Sigmoid colon (tissue), 7 donors: ENCODE measurements around the gene HES6. TPM values are rescaled to one million over a fixed set of nuclear protein-coding genes. Genes with fewer than 3 reads are reported as not detected.

Experiments used
- DNase-seq: peaks from one replicate; pipeline ENCODE4 v3.0.0-alpha.2; 2019
- H3K27ac ChIP-seq, 4 donors: fragments of 200-600 bp; sonication (generic); one replicate each; pipeline ENCODE4 v1.5.1; 2016 to 2019; ENCODE audit warnings: mild to moderate bottlenecking in 1 of 4
- H3K27me3 ChIP-seq, 3 donors: fragments of 200-600 bp; sonication (generic); one replicate each; pipeline ENCODE4 v1.5.1; 2019; ENCODE audit warnings: mild to moderate bottlenecking in 1 of 3
- H3K36me3 ChIP-seq, 4 donors: fragments of 200-600 bp; sonication (generic); one replicate each; pipeline ENCODE4 v1.5.1; 2016 to 2019
- H3K4me1 ChIP-seq, 4 donors: fragments of 200-600 bp; sonication (generic); one replicate each; pipeline ENCODE4 v1.5.1; 2017 to 2019
- H3K4me3 ChIP-seq, 4 donors: fragments of 200-600 bp; sonication (generic); one replicate each; pipeline ENCODE4 v1.5.1; 2017 to 2019; ENCODE audit warnings: mild to moderate bottlenecking in 2 of 4, moderate library complexity in 1 of 4
- H3K9me3 ChIP-seq, 4 donors: fragments of 200-600 bp in 3 of 4; sonication (generic) in 3 of 4; one replicate each; pipeline versions ENCODE4 v1.5.1 to v1.6.1; 2013 to 2019
- CTCF ChIP-seq, 4 experiments: fragments of 450-650 bp in 3 of 4; fragments of 200-600 bp in 1 of 4; IDR thresholded peaks; one replicate each; pipeline ENCODE4 v1.5.1; 2016 to 2019; ENCODE audit warnings: antibody characterized with exemption in 4 of 4, mild to moderate bottlenecking in 3 of 4, moderate library complexity in 2 of 4
- EP300 ChIP-seq, 4 donors: sonication (generic); formaldehyde crosslinking; IDR thresholded peaks; one replicate each; pipeline ENCODE4 v1.6.1; 2017; ENCODE audit warnings: antibody characterized with exemption in 4 of 4
- POLR2A ChIP-seq, 2 donors: fragments of 450-650 bp; IDR thresholded peaks; one replicate each; pipeline ENCODE4 v1.6.1; 2016; ENCODE audit warnings: antibody characterized with exemption in 2 of 2, mild to moderate bottlenecking in 2 of 2, moderate library complexity in 2 of 2
- POLR2AphosphoS5 ChIP-seq, 4 donors: sonication (generic); formaldehyde crosslinking; IDR thresholded peaks; one replicate each; pipeline ENCODE4 v1.6.1; 2017; ENCODE audit warnings: antibody characterized with exemption in 4 of 4
- WGBS, 2 donors: extraction: QIAGEN DNeasy Blood & Tissue Kit; methylation state at CpG; one replicate each; pipeline ENCODE4 v1.1.7; 2013; 5-methylcytosine and 5-hydroxymethylcytosine counted together
- intact Hi-C: fragments of 100-400 bp; cut with DNase I; formaldehyde crosslinking; loops from one replicate; pipeline ENCODE4 v1.15.1; 2023
- polyA plus RNA-seq, 3 donors: library from polyadenylated mRNA; stranded (reverse); fragments of 200-250 nt; gene quantifications; one replicate each; pipeline ENCODE4 v1.2.3, GENCODE V29; 2013
- total RNA-seq, 4 donors: library from RNA; depleted of rRNA; stranded (reverse); fragments of >200 nt; gene quantifications; one replicate each; pipeline ENCODE4 v1.1.0, GENCODE V29; 2016
- donor health status: healthy with polysubstance abuse.
- donor health status: Bipolar disorder and iron deficiency.
- donor health status: healthy.

HES6 gene
- total and polyA plus RNA-seq, 7 donors, result 13.2 to 59.2 (median 27.3) TPM

DNA sequence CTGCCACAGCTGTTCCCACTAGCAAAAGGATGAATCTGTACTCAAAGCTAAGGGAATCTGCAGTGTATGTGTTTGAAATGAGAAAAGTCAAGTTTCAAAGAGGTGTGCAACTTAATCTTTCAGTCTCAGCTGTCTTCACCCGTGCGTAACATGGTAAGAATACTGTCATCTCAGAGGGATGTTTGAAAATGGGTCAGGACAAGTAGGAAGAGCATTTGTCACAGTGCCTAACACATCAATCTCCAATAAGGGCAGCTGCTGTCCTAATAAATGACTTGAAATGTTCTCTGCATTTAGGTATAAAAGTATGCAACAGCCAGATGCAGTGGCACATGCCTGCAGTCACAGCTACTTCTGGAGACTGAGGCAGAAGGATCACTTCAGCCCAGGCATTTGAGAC, 49.4 kb downstream of the HES6 start:
- no peak for DNase-seq
- H3K4me3 ChIP-seq, result no peak overlapping the region
- no peaks in the 10 kb centered on the region for H3K4me1 ChIP-seq
- WGBS, 2 donors, result 90 to 94% methylated on average over 2 of the region's 2 CpGs
- TF ChIP-seq POLR2AphosphoS5 (IDR thresholded peaks at IDR 0.05) (no peak), POLR2A (IDR thresholded peaks at IDR 0.05) (no peak), EP300 (IDR thresholded peaks at IDR 0.05) (no peak), CTCF (IDR thresholded peaks at IDR 0.05) (no peak)
- no peak overlapping the region for H3K27ac ChIP-seq
- peaks cover 40 to 93% (median 58%) of the 10 kb centered on the region in 4 donors for H3K36me3 ChIP-seq
- intact Hi-C loops, result no loop called here
- H3K27me3 ChIP-seq, result no peaks in the 10 kb centered on the region
- H3K9me3 ChIP-seq, result no peaks in the 10 kb centered on the region

Other genes with a start within 250 kb of the HES6 start
- 10 to 100 TPM; 10.3 to 14.4 (median 11.7) TPM for gene SCLY, start 179.0 kb downstream of the HES6 start, total RNA-seq
- 10 to 100 TPM in 2 of 3 donors, 1 to 10 TPM in 1; 5.4 to 19.5 (median 10.4) TPM for gene SCLY, start 179.0 kb downstream of the HES6 start, polyA plus RNA-seq
- 1 to 10 TPM in 1 of 4 donors, under 1 TPM in 2, not detected in 1; 0.36 to 2.0 (median 0.49) TPM for gene ESPNL, start 139.7 kb downstream of the HES6 start, total RNA-seq
- under 1 TPM in 1 of 3 donors, not detected in 2; 0.67 TPM for gene ESPNL, start 139.7 kb downstream of the HES6 start, polyA plus RNA-seq
- gene KLHL30, start 101.4 kb downstream of the HES6 start, total RNA-seq, result 1 to 10 TPM in 1 of 4 donors, under 1 TPM in 3; 0.49 to 3.6 (median 0.76) TPM
- under 1 TPM in 1 of 3 donors, not detected in 2; 0.19 TPM for gene KLHL30, start 101.4 kb downstream of the HES6 start, polyA plus RNA-seq
- under 1 TPM in 2 of 4 donors, not detected in 2; 0.49 to 0.71 TPM for gene ERFE, start 81.1 kb downstream of the HES6 start, total RNA-seq
- under 1 TPM in 1 of 3 donors, not detected in 2; 0.42 TPM for gene ERFE, start 81.1 kb downstream of the HES6 start, polyA plus RNA-seq
- 10 to 100 TPM; 32.2 to 57.3 (median 45.3) TPM for gene ILKAP, start 36.3 kb downstream of the HES6 start, total RNA-seq
- gene ILKAP, start 36.3 kb downstream of the HES6 start, polyA plus RNA-seq, result 10 to 100 TPM; 26.4 to 40.6 (median 28.0) TPM
- 10 to 100 TPM in 1 of 4 donors, 1 to 10 TPM in 3; 7.7 to 11.8 (median 9.2) TPM for gene PER2, start 48.6 kb upstream of the HES6 start, total RNA-seq
- 1 to 10 TPM; 3.7 to 7.1 (median 4.2) TPM for gene PER2, start 48.6 kb upstream of the HES6 start, polyA plus RNA-seq
- gene TRAF3IP1, start 80.5 kb upstream of the HES6 start, total RNA-seq, result 10 to 100 TPM; 17.5 to 20.8 (median 18.2) TPM
- gene TRAF3IP1, start 80.5 kb upstream of the HES6 start, polyA plus RNA-seq, result 10 to 100 TPM in 1 of 3 donors, 1 to 10 TPM in 2; 6.9 to 13.2 (median 7.2) TPM
- 10 to 100 TPM; 13.6 to 36.0 (median 15.3) TPM for gene ASB1, start 186.9 kb upstream of the HES6 start, total RNA-seq
- gene ASB1, start 186.9 kb upstream of the HES6 start, polyA plus RNA-seq, result 10 to 100 TPM in 1 of 3 donors, 1 to 10 TPM in 2; 3.5 to 20.2 (median 6.0) TPM